HCT116 (cell line): ENCODE data around the gene APOA1. TPM values are rescaled to one million over a fixed set of nuclear protein-coding genes. Genes with fewer than 3 reads are reported as not detected.

Experiments
- ATAC-seq: fragments of 200-7000 bp; cut with Tn5 transposase; 2 replicates; pipeline ENCODE4 v1.9.1; 2020; ENCODE audit warnings: mild to moderate bottlenecking, moderate library complexity
- BruUV-seq: library from RNA; stranded (reverse); fragments of 400-500 nt; replicated peaks from 2 replicates; lab custom pipeline; 2021; lab: Mats Ljungman, UMichigan
- CTCF ChIA-PET: fragments of 300-600 bp; sonication (Branson Sonifier 250); formaldehyde crosslinking; loops from one replicate; lab custom pipeline; 2021; ENCODE audit warnings: antibody characterized with exemption; lab: Charles Lee
- POLR2A ChIA-PET: fragments of 300-600, 350-600 bp; sonication (Branson Sonifier 250); formaldehyde crosslinking; loops from one replicate; lab custom pipeline; 2021; ENCODE audit warnings: antibody characterized with exemption; lab: Charles Lee
- RAD21 ChIA-PET, 2 experiments: fragments of 300-600 bp; sonication (Branson Sonifier 250); formaldehyde crosslinking; loops; one replicate each; lab custom pipeline; 2023; ENCODE audit warnings: low total read pairs in 2 of 2; ENCODE audit not compliant: uncharacterized antibody in 2 of 2, unreplicated experiment in 2 of 2, low non-redundant PET in 1 of 2; lab: Charles Lee
- DNase-seq: peaks from one replicate; pipeline ENCODE4 v3.0.0-alpha.2; 2010; ENCODE audit warnings: low read depth, low spot score
- H2AFZ ChIP-seq: fragments of 200-600 bp; shearing (Covaris generic), sonication (generic); 2 replicates; pipeline ENCODE4 v1.6.1; 2017; ENCODE audit warnings: low read depth, mixed run types, mixed read lengths, antibody characterized with exemption, low read length; ENCODE audit not compliant: poor library complexity, severe bottlenecking
- H3K27ac ChIP-seq: 2 replicates; pipeline ENCODE4 v1.5.1; 2012; ENCODE audit warnings: low read depth, low read length
- H3K27me3 ChIP-seq: fragments of 200-600 bp; sonication (generic); 2 replicates; pipeline ENCODE4 v1.6.1; 2016; ENCODE audit warnings: mixed run types, low read length, mixed read lengths; ENCODE audit not compliant: insufficient read depth
- H3K36me3 ChIP-seq, 2 experiments: fragments of 200-500 bp in 1 of 2; fragments of 200-600 bp in 1 of 2; sonication (Bioruptor generic) in 1 of 2; sonication (generic) in 1 of 2; 2 replicates each; pipeline versions ENCODE4 v1.5.1 to v1.6.1; 2014 to 2016; ENCODE audit warnings: low read length in 2 of 2, inconsistent platforms in 1 of 2, mixed read lengths in 1 of 2, mixed run types in 1 of 2; ENCODE audit not compliant: insufficient read depth in 2 of 2, control insufficient read depth in 1 of 2
- H3K4me1 ChIP-seq, 2 experiments: fragments of 200-600 bp in 1 of 2; sonication (generic) in 1 of 2; 2 replicates each; pipeline versions ENCODE4 v1.5.1 to v1.6.1; 2012 to 2017; ENCODE audit warnings: low read length in 2 of 2, inconsistent platforms in 1 of 2, mild to moderate bottlenecking in 1 of 2, mixed read lengths in 1 of 2, mixed run types in 1 of 2, moderate library complexity in 1 of 2; ENCODE audit not compliant: insufficient read depth in 2 of 2, control insufficient read depth in 1 of 2
- H3K4me2 ChIP-seq: fragments of 200-600 bp; sonication (generic); 2 replicates; pipeline ENCODE4 v1.6.1; 2017; ENCODE audit warnings: mixed run types, low read length, mixed read lengths
- H3K4me3 ChIP-seq, 2 experiments: fragments of 200-600 bp in 1 of 2; sonication (generic) in 1 of 2; replicated peaks in 1 of 2; 2 replicates each; pipeline ENCODE4 v1.5.1; 2011 to 2016; ENCODE audit warnings: low read length in 2 of 2, control low read depth in 1 of 2, low read depth in 1 of 2, mild to moderate bottlenecking in 1 of 2, mixed read lengths in 1 of 2, mixed run types in 1 of 2
- H3K79me2 ChIP-seq: fragments of 200-600 bp; sonication (generic); 2 replicates; pipeline ENCODE4 v1.6.1; 2017; ENCODE audit warnings: mild to moderate bottlenecking, mixed run types, low read length, moderate library complexity, mixed read lengths; ENCODE audit not compliant: insufficient read depth
- H3K9ac ChIP-seq: fragments of 200-600 bp; sonication (generic); 2 replicates; pipeline ENCODE4 v1.6.1; 2016; ENCODE audit warnings: low read length, mixed read lengths
- H3K9me2 ChIP-seq: fragments of 200-600 bp; sonication (generic), shearing (Covaris generic); 2 replicates; pipeline ENCODE4 v1.6.1; 2017; ENCODE audit warnings: mixed run types, mild to moderate bottlenecking, moderate library complexity; ENCODE audit not compliant: insufficient read depth
- H3K9me3 ChIP-seq, 2 experiments: fragments of 200-500 bp in 1 of 2; fragments of 200-600 bp in 1 of 2; sonication (Bioruptor generic) in 1 of 2; sonication (generic) in 1 of 2; 2 replicates each; pipeline ENCODE4 v1.6.1; 2014 to 2017; ENCODE audit warnings: low read length in 2 of 2, mixed read lengths in 2 of 2, inconsistent platforms in 1 of 2, low read depth in 1 of 2, mild to moderate bottlenecking in 1 of 2, mixed run types in 1 of 2, moderate library complexity in 1 of 2; ENCODE audit not compliant: control insufficient read depth in 1 of 2, insufficient read depth in 1 of 2
- H4K20me1 ChIP-seq: fragments of 200-600 bp; sonication (generic), shearing (Covaris generic); 2 replicates; pipeline ENCODE4 v1.6.1; 2017; ENCODE audit warnings: mixed run types, mild to moderate bottlenecking, moderate library complexity; ENCODE audit not compliant: insufficient read depth
- CTCF ChIP-seq, 3 experiments: fragments of 200-600 bp in 1 of 3; sonication (generic) in 1 of 3; IDR thresholded peaks in 2 of 3; conservative IDR thresholded peaks in 1 of 3; 2 replicates each; pipeline ENCODE4 v1.5.1; 2012 to 2017; ENCODE audit warnings: low read depth in 2 of 3, low read length in 2 of 3, antibody characterized with exemption in 1 of 3, borderline replicate concordance in 1 of 3, control low read depth in 1 of 3, mild to moderate bottlenecking in 1 of 3, mixed read lengths in 1 of 3, mixed run types in 1 of 3, moderate library complexity in 1 of 3; ENCODE audit not compliant: insufficient read depth in 1 of 3
- EGR1 ChIP-seq: IDR thresholded peaks from 2 replicates; pipeline ENCODE4 v1.6.1; 2012; ENCODE audit warnings: low read depth
- EZH2 ChIP-seq: fragments of 200-600 bp; sonication (generic); IDR thresholded peaks from 2 replicates; pipeline ENCODE4 v1.6.1; 2017; ENCODE audit warnings: antibody characterized with exemption, mixed run types
- EZH2phosphoT487 ChIP-seq: fragments of 200-600 bp; IDR thresholded peaks from 2 replicates; pipeline ENCODE4 v1.6.1; 2018; ENCODE audit warnings: antibody characterized with exemption, borderline replicate concordance
- FOSL1 ChIP-seq: IDR thresholded peaks from 2 replicates; pipeline ENCODE4 v1.6.1; 2012; ENCODE audit warnings: low read depth
- POLR2AphosphoS5 ChIP-seq: IDR thresholded peaks from 2 replicates; pipeline ENCODE4 v1.6.1; 2011; ENCODE audit warnings: mild to moderate bottlenecking, low read depth, low read length, moderate library complexity
- RAD21 ChIP-seq: IDR thresholded peaks from 2 replicates; pipeline ENCODE4 v1.6.1; 2012; ENCODE audit warnings: low read depth, mild to moderate bottlenecking
- SIN3A ChIP-seq: IDR thresholded peaks from 2 replicates; pipeline ENCODE4 v1.6.1; 2012; ENCODE audit warnings: low read depth
- TCF7L2 ChIP-seq: IDR thresholded peaks from 2 replicates; pipeline ENCODE4 v1.7.0; 2011; ENCODE audit warnings: borderline replicate concordance, inconsistent platforms; ENCODE audit not compliant: insufficient read depth, insufficient read length; ENCODE audit errors: extremely low read depth
- YY1 ChIP-seq: IDR thresholded peaks from 2 replicates; pipeline ENCODE4 v1.6.1; 2011; ENCODE audit warnings: low read length, low read depth, moderate library complexity, mild to moderate bottlenecking; ENCODE audit not compliant: insufficient replicate concordance; ENCODE audit errors: extremely low read depth
- ZFX ChIP-seq: fragments of 450-650 bp; IDR thresholded peaks from 2 replicates; pipeline ENCODE4 v1.6.1; 2017
- ZNF274 ChIP-seq: fragments of 200-500 bp; sonication (Bioruptor generic); IDR thresholded peaks from 2 replicates; pipeline ENCODE4 v1.6.1; 2014; ENCODE audit warnings: mild to moderate bottlenecking, low read depth, low read length, inconsistent platforms
- intact Hi-C: fragments of 100-400 bp; cut with micrococcal nuclease; formaldehyde crosslinking; loops from 2 replicates; pipeline ENCODE4 v1.10.0; 2022
- total RNA-seq: library from RNA; stranded (reverse); gene quantifications from one replicate; pipeline ENCODE4 v1.2.1, GENCODE V29; 2021; ENCODE audit not compliant: unreplicated experiment
- TF ChIP-seq, protein P1 (sequence below): IDR thresholded peaks from 2 replicates; pipeline ENCODE4 v1.6.1; 2011; ENCODE audit warnings: mild to moderate bottlenecking, low read length, moderate library complexity; ENCODE audit not compliant: insufficient replicate concordance; ENCODE audit errors: extremely low read depth
- TF ChIP-seq, protein P2 (sequence below): IDR thresholded peaks from 2 replicates; pipeline ENCODE4 v1.6.1; 2012
- TF ChIP-seq, protein P3 (sequence below): IDR thresholded peaks from 2 replicates; pipeline ENCODE4 v1.6.1; 2012

The APOA1 gene
- total RNA-seq, 1 experiment from 2014 or later = 2.0 TPM

- Histone ChIP-seq H3K79me2 (no peaks in the 10 kb centered on the region), H3K27ac (no peak overlapping the region), H3K4me2 (no peak overlapping the region), H3K9me3 (no peaks in the 10 kb centered on the region), H3K9ac (no peak overlapping the region), H3K36me3 (peaks cover 3 to 13% of the 10 kb centered on the region in 2 experiments; a peak in 2 of 4 replicates)
- RAD21 ChIA-PET = no interaction called here
- BruUV-seq = no TSS peak
- POLR2A ChIA-PET = no interaction called here
- TF ChIP-seq RAD21 (no peak), EGR1 (no peak), ZFX (no peak), CTCF (IDR thresholded peaks at IDR 0.05 in 2 of 3, conservative IDR thresholded peaks at IDR 0.05 in 1 of 3; ENCODE audit: borderline replicate concordance in 1 of 3, insufficient read depth in 1 of 3, low read depth in 2 of 3, low read length in 2 of 3) (no peak), SIN3A (no peak), EZH2 (no peak), TCF7L2 (no peak), EZH2phosphoT487 (no peak), YY1 (no peak), POLR2AphosphoS5 (no peak), ZNF274 (no peak), FOSL1 (no peak)
- TF ChIP-seq, protein P1, sequence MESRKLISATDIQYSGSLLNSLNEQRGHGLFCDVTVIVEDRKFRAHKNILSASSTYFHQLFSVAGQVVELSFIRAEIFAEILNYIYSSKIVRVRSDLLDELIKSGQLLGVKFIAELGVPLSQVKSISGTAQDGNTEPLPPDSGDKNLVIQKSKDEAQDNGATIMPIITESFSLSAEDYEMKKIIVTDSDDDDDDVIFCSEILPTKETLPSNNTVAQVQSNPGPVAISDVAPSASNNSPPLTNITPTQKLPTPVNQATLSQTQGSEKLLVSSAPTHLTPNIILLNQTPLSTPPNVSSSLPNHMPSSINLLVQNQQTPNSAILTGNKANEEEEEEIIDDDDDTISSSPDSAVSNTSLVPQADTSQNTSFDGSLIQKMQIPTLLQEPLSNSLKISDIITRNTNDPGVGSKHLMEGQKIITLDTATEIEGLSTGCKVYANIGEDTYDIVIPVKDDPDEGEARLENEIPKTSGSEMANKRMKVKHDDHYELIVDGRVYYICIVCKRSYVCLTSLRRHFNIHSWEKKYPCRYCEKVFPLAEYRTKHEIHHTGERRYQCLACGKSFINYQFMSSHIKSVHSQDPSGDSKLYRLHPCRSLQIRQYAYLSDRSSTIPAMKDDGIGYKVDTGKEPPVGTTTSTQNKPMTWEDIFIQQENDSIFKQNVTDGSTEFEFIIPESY = no peak
- TF ChIP-seq, protein P2, sequence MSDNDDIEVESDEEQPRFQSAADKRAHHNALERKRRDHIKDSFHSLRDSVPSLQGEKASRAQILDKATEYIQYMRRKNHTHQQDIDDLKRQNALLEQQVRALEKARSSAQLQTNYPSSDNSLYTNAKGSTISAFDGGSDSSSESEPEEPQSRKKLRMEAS = no peak
- TF ChIP-seq, protein P3, sequence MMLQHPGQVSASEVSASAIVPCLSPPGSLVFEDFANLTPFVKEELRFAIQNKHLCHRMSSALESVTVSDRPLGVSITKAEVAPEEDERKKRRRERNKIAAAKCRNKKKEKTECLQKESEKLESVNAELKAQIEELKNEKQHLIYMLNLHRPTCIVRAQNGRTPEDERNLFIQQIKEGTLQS = no peak
- TF ChIP-seq, all 23 proteins: peak for 0
- Histone ChIP-seq H2AFZ (no peak overlapping the region), H3K9me2 (no peaks in the 10 kb centered on the region), H3K4me1 (peaks cover 0 to 21% of the 10 kb centered on the region in 2 experiments; a peak in 2 of 4 replicates), H3K4me3 (no peak overlapping the region), H3K27me3 (no peaks in the 10 kb centered on the region), H4K20me1 (no peaks in the 10 kb centered on the region)
- ATAC-seq = no peak
- CTCF ChIA-PET = interaction anchor here (1.4 kb wide), 1 partner anchor 16 kb away, joined by 3 read pairs; no protein-coding TSS in a partner anchor
- no peak for DNase-seq
- intact Hi-C loops = no loop called here
These were observed 14.2 kb upstream of the APOA1 start for GRCh38 chr11:116851626-116852025.
